Thyroid gland (tissue), 4 donors: Measurements from ENCODE around the gene HOXD12. TPM values are rescaled to one million over a fixed set of nuclear protein-coding genes. Genes with fewer than 3 reads are reported as not detected.
A peak's percentile ranks its signal among the peaks of the same experiment; 100 is the strongest.

Source experiments
- DNase-seq, 2 donors: peaks; one replicate each; pipeline ENCODE4 v3.0.0-alpha.2; 2019
- H3K27ac ChIP-seq, 3 donors: fragments of 200-600 bp; sonication (generic); 1 replicate in 2 of 3; 2 replicates in 1 of 3; pipeline ENCODE4 v1.5.1; 2016 to 2019; ENCODE audit warnings: mild to moderate bottlenecking in 1 of 3, moderate library complexity in 1 of 3
- H3K27me3 ChIP-seq: fragments of 200-600 bp; sonication (generic); one replicate; pipeline ENCODE4 v1.5.1; 2019
- H3K36me3 ChIP-seq, 2 donors: fragments of 200-600 bp; sonication (generic); one replicate each; pipeline ENCODE4 v1.5.1; 2016 to 2019
- H3K4me1 ChIP-seq, 2 donors: fragments of 200-600 bp; sonication (generic); one replicate each; pipeline ENCODE4 v1.5.1; 2017 to 2019
- H3K4me3 ChIP-seq, 3 donors: fragments of 200-600 bp; sonication (generic); replicated peaks in 1 of 3; 1 replicate in 2 of 3; 2 replicates in 1 of 3; pipeline ENCODE4 v1.5.1; 2016; ENCODE audit warnings: mild to moderate bottlenecking in 1 of 3
- H3K9me3 ChIP-seq: fragments of 200-600 bp; sonication (generic); one replicate; pipeline ENCODE4 v1.5.1; 2017
- POLR2A ChIP-seq, 2 donors: fragments of 450-650 bp; IDR thresholded peaks; one replicate each; pipeline ENCODE4 v1.6.1; 2017; ENCODE audit warnings: antibody characterized with exemption in 2 of 2, mild to moderate bottlenecking in 2 of 2, moderate library complexity in 1 of 2
- WGBS, 2 donors: methylation state at CpG; one replicate each; pipeline ENCODE4 v1.1.5; 2017; 5-methylcytosine and 5-hydroxymethylcytosine counted together
- intact Hi-C: fragments of 100-400 bp; cut with DNase I; formaldehyde crosslinking; loops from one replicate; pipeline ENCODE4 v1.15.1; 2023
- total RNA-seq, 4 donors: library from RNA; depleted of rRNA; stranded (reverse); fragments of >200 nt; gene quantifications; one replicate each; pipeline ENCODE4 v1.2.3, GENCODE V29; 2016
- TF ChIP-seq, protein P1 (sequence below), 6 experiments: fragments of 200-600 bp in 3 of 6; fragments of 450-650 bp in 3 of 6; sonication (generic) in 3 of 6; IDR thresholded peaks; one replicate each; pipeline ENCODE4 v1.5.1; 2016 to 2019; ENCODE audit warnings: antibody characterized with exemption in 6 of 6, mild to moderate bottlenecking in 2 of 6, inconsistent platforms in 1 of 6, moderate library complexity in 1 of 6

Gene HOXD12
- total RNA-seq, 4 donors from 2014 or later, result not detected

GRCh38 chr2:176107731-176108181 lies 8.2 kb downstream of the HOXD12 start:
- Histone ChIP-seq H3K9me3 (no peaks in the 10 kb centered on the region), H3K4me3 (no peak overlapping the region), H3K27ac (no peak overlapping the region), H3K4me1 (peaks cover 10 to 33% of the 10 kb centered on the region in 2 donors), H3K27me3 (peaks cover 76% of the 10 kb centered on the region), H3K36me3 (no peaks in the 10 kb centered on the region)
- TF ChIP-seq, protein P1, sequence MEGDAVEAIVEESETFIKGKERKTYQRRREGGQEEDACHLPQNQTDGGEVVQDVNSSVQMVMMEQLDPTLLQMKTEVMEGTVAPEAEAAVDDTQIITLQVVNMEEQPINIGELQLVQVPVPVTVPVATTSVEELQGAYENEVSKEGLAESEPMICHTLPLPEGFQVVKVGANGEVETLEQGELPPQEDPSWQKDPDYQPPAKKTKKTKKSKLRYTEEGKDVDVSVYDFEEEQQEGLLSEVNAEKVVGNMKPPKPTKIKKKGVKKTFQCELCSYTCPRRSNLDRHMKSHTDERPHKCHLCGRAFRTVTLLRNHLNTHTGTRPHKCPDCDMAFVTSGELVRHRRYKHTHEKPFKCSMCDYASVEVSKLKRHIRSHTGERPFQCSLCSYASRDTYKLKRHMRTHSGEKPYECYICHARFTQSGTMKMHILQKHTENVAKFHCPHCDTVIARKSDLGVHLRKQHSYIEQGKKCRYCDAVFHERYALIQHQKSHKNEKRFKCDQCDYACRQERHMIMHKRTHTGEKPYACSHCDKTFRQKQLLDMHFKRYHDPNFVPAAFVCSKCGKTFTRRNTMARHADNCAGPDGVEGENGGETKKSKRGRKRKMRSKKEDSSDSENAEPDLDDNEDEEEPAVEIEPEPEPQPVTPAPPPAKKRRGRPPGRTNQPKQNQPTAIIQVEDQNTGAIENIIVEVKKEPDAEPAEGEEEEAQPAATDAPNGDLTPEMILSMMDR (IDR thresholded peaks at IDR 0.05), result no peak
- WGBS, 2 donors, result 0% methylated on average over 5 to 8 of the region's 59 CpGs
- DNase-seq, result no peak
- intact Hi-C loops, result no loop called here

- Histone ChIP-seq H3K4me3 (no peak overlapping the region), H3K36me3 (no peaks in the 10 kb centered on the region), H3K27me3 (peaks cover 74% of the 10 kb centered on the region), H3K4me1 (peaks cover 7 to 31% of the 10 kb centered on the region in 2 donors), H3K27ac (no peak overlapping the region), H3K9me3 (no peaks in the 10 kb centered on the region)
- TF ChIP-seq, protein P1 (IDR thresholded peaks at IDR 0.05), result no peak
- no peak for TF ChIP-seq POLR2A (IDR thresholded peaks at IDR 0.05)
- intact Hi-C loops, result no loop called here
- no peak for DNase-seq
- 12 to 13% methylated on average over 26 of the region's 26 CpGs for WGBS, 2 donors
Measured at GRCh38 chr2:176109192-176109901, 9.8 kb downstream of the HOXD12 start.

GRCh38 chr2:176109946-176110345 lies 10.4 kb downstream of the HOXD12 start:
- DNase-seq, result no peak
- 14 to 21% methylated on average over 4 of the region's 4 CpGs for WGBS, 2 donors
- peaks cover 73% of the 10 kb centered on the region for H3K27me3 ChIP-seq
- no peaks in the 10 kb centered on the region for H3K9me3 ChIP-seq
- H3K27ac ChIP-seq, result no peak overlapping the region
- no peak overlapping the region for H3K4me3 ChIP-seq
- TF ChIP-seq, protein P1 (IDR thresholded peaks at IDR 0.05), result no peak
- TF ChIP-seq POLR2A (IDR thresholded peaks at IDR 0.05), result no peak
- peaks cover 1 to 26% of the 10 kb centered on the region in 2 donors for H3K4me1 ChIP-seq
- intact Hi-C loops, result no loop called here
- H3K36me3 ChIP-seq, result no peaks in the 10 kb centered on the region

- no peak for DNase-seq
- H3K4me3 ChIP-seq, result no peak overlapping the region
- H3K27ac ChIP-seq, result no peak overlapping the region
- 20 to 21% methylated on average over 7 of the region's 7 CpGs for WGBS, 2 donors
- no peaks in the 10 kb centered on the region for H3K36me3 ChIP-seq
- intact Hi-C loops, result no loop called here
- H3K27me3 ChIP-seq, result peaks cover 67% of the 10 kb centered on the region
- no peaks in the 10 kb centered on the region for H3K9me3 ChIP-seq
- TF ChIP-seq POLR2A (IDR thresholded peaks at IDR 0.05), result no peak
- TF ChIP-seq, protein P1 (IDR thresholded peaks at IDR 0.05), result no peak
- peaks cover 0 to 26% of the 10 kb centered on the region in 2 donors for H3K4me1 ChIP-seq
Measured at GRCh38 chr2:176110415-176111308, 11.1 kb downstream of the HOXD12 start.

DNA sequence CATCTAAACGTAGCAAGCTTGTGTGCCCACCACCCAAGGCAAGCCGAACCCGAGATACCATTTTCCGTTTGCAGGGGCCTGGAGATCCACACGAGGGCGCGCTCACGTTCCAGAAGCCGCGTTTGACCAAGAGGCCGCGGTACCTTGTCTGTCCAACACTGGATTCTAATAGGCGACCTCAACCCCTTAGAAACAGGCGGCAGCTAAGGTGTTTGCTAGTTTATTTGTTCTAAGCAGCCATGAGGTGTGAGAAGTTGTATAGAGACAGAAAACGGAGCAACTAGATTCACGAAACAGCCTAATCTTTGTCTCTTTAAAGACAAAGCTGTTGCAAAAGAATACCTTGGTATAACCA lies 11.7 kb downstream of the HOXD12 start:
- H3K4me3 ChIP-seq, result no peak overlapping the region
- peak; percentile 38 to 44 for DNase-seq
- H3K9me3 ChIP-seq, result no peaks in the 10 kb centered on the region

More for the DNA sequence above, 11.7 kb downstream of the HOXD12 start:
- H3K27ac ChIP-seq, result no peak overlapping the region
- H3K27me3 ChIP-seq, result peaks cover 67% of the 10 kb centered on the region
- intact Hi-C loops, result no loop called here
- no peaks in the 10 kb centered on the region for H3K36me3 ChIP-seq
- TF ChIP-seq POLR2A (IDR thresholded peaks at IDR 0.05), result no peak
- TF ChIP-seq, protein P1 (IDR thresholded peaks at IDR 0.05), result peak in 2 of 6 experiments; percentile 27 to 56
- H3K4me1 ChIP-seq, result peaks cover 0 to 26% of the 10 kb centered on the region in 2 donors
- 4 to 5% methylated on average over 16 of the region's 16 CpGs for WGBS, 2 donors
